Muscle layer of colon (tissue), 2 donors: Measurements from ENCODE around the gene CAPN7.
"Not testable (repeated sequence)": the region's sequence is repeated elsewhere in the genome, so short reads cannot be mapped to it uniquely, and the experiment has no call there.

Experiments
- H3K27ac ChIP-seq: one replicate; pipeline ENCODE4 v1.7.0; 2013; ENCODE audit warnings: low read depth, mild to moderate bottlenecking, low read length, moderate library complexity
- H3K27me3 ChIP-seq, 2 donors: one replicate each; pipeline ENCODE4 v1.7.0; 2013; ENCODE audit warnings: low read length in 2 of 2, mild to moderate bottlenecking in 2 of 2; ENCODE audit not compliant: insufficient read depth in 2 of 2, control insufficient read depth in 1 of 2
- H3K36me3 ChIP-seq: one replicate; pipeline ENCODE4 v1.7.0; 2013; ENCODE audit warnings: mild to moderate bottlenecking, low read length; ENCODE audit not compliant: insufficient read depth
- H3K4me1 ChIP-seq: one replicate; pipeline ENCODE4 v1.7.0; 2013; ENCODE audit warnings: mild to moderate bottlenecking, low read length; ENCODE audit not compliant: insufficient read depth
- H3K4me3 ChIP-seq, 2 donors: one replicate each; pipeline ENCODE4 v1.7.0; 2013; ENCODE audit warnings: low read length in 2 of 2, low read depth in 1 of 2, mild to moderate bottlenecking in 1 of 2, moderate library complexity in 1 of 2
- H3K9ac ChIP-seq: one replicate; pipeline ENCODE4 v1.7.0; 2013; ENCODE audit warnings: low read length
- H3K9me3 ChIP-seq: one replicate; pipeline ENCODE4 v1.7.0; 2013; ENCODE audit warnings: mild to moderate bottlenecking, low read length
- donor health status: abdominal sarcoma.
- donor health status: Adenocarcinoma of cecum.

The CAPN7 gene

DNA sequence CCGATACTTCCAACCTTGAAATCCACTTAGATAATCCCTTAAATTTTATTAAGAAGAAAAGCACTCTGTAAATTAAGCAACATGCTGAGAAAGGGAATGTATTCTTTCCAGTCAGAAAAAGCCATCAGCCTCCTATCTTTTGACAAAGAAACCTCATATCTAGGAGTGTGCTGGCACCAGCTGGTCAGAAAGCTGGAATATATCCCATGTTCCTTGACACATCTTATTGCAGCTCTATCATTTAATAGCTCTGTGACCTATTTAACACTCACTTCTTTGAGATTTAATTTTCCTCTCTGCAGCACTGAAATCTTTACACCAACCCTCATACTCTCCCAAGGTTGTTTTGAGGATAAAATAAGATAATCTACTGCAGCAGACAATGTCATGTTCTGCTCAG, 30.4 kb upstream of the CAPN7 start:
- no peak overlapping the region for H3K27ac ChIP-seq
- H3K36me3 ChIP-seq, result no peaks in the 10 kb centered on the region
- H3K4me3 ChIP-seq, result no peak overlapping the region
- no peak overlapping the region for H3K9ac ChIP-seq
- no peaks in the 10 kb centered on the region for H3K27me3 ChIP-seq
- no peaks in the 10 kb centered on the region for H3K9me3 ChIP-seq
- peaks cover under 1% of the 10 kb centered on the region for H3K4me1 ChIP-seq

GRCh38 chr3:15180042-15180611, 25.9 kb upstream of the CAPN7 start:
- Histone ChIP-seq H3K36me3 (no peaks in the 10 kb centered on the region), H3K27ac (no peak overlapping the region), H3K27me3 (no peaks in the 10 kb centered on the region), H3K4me3 (no peak overlapping the region), H3K9me3 (no peaks in the 10 kb centered on the region), H3K4me1 (peaks cover 6% of the 10 kb centered on the region), H3K9ac (no peak overlapping the region)

- H3K36me3 ChIP-seq, result no peaks in the 10 kb centered on the region
- H3K4me3 ChIP-seq, result no peak overlapping the region
- H3K27ac ChIP-seq, result no peak overlapping the region
- H3K9ac ChIP-seq, result no peak overlapping the region
- H3K9me3 ChIP-seq, result no peaks in the 10 kb centered on the region
- H3K27me3 ChIP-seq, result no peaks in the 10 kb centered on the region
- H3K4me1 ChIP-seq, result peaks cover 6% of the 10 kb centered on the region
Measured at GRCh38 chr3:15181511-15181910, 24.5 kb upstream of the CAPN7 start.

DNA sequence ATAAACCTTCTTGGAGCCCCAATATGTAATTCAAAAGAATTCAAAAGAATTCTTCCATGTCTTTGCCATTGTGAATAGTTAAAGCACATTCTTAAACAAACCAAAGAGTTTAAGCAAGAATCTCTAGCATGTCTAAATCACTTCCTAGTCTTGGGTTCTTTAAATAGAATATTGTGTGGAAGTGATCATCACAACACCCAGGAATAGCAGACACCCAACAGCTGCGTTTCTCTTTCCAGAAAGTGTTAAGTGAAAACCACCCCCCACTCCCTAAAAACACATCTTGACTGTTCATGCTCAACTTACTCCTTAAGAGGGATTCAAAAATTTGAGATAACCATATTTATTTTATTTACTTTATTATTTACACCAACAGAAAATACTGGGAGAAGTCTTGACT, 24.1 kb upstream of the CAPN7 start:
- no peaks in the 10 kb centered on the region for H3K36me3 ChIP-seq
- no peak overlapping the region for H3K9ac ChIP-seq
- H3K4me1 ChIP-seq, result peaks cover 6% of the 10 kb centered on the region
- H3K27ac ChIP-seq, result no peak overlapping the region
- no peaks in the 10 kb centered on the region for H3K27me3 ChIP-seq
- H3K4me3 ChIP-seq, result no peak overlapping the region
- H3K9me3 ChIP-seq, result no peaks in the 10 kb centered on the region

- no peak overlapping the region for H3K9ac ChIP-seq
- H3K4me1 ChIP-seq, result peaks cover 6% of the 10 kb centered on the region
- H3K4me3 ChIP-seq, result no peak overlapping the region
- H3K36me3 ChIP-seq, result no peaks in the 10 kb centered on the region
- no peak overlapping the region for H3K27ac ChIP-seq
- H3K27me3 ChIP-seq, result no peaks in the 10 kb centered on the region
- H3K9me3 ChIP-seq, result no peaks in the 10 kb centered on the region
Measured at GRCh38 chr3:15183011-15183410, 23.0 kb upstream of the CAPN7 start.

GRCh38 chr3:15185404-15185803, 20.6 kb upstream of the CAPN7 start:
- H3K36me3 ChIP-seq, result no peaks in the 10 kb centered on the region
- no peak overlapping the region for H3K27ac ChIP-seq
- peaks cover 6% of the 10 kb centered on the region for H3K4me1 ChIP-seq
- no peaks in the 10 kb centered on the region for H3K9me3 ChIP-seq
- H3K27me3 ChIP-seq, result no peaks in the 10 kb centered on the region
- H3K4me3 ChIP-seq, result no peak overlapping the region
- no peak overlapping the region for H3K9ac ChIP-seq

GRCh38 chr3:15186101-15186476, 20.0 kb upstream of the CAPN7 start:
- Histone ChIP-seq H3K27me3 (no peaks in the 10 kb centered on the region), H3K4me1 (peaks cover under 1% of the 10 kb centered on the region), H3K27ac (no peak overlapping the region), H3K4me3 (no peak overlapping the region), H3K36me3 (no peaks in the 10 kb centered on the region), H3K9ac (no peak overlapping the region), H3K9me3 (no peaks in the 10 kb centered on the region)

- not testable (repeated sequence) for H3K9me3 ChIP-seq, H3K36me3 ChIP-seq, H3K4me3 ChIP-seq, H3K27me3 ChIP-seq, H3K4me1 ChIP-seq, H3K9ac ChIP-seq, H3K27ac ChIP-seq
Measured at GRCh38 chr3:15186477-15187164, 19.4 kb upstream of the CAPN7 start.

GRCh38 chr3:15197340-15198029, 8.6 kb upstream of the CAPN7 start:
- Histone ChIP-seq H3K27me3 (no peaks in the 10 kb centered on the region), H3K27ac (no peak overlapping the region), H3K9ac (no peak overlapping the region), H3K36me3 (no peaks in the 10 kb centered on the region), H3K4me1 (no peaks in the 10 kb centered on the region), H3K4me3 (no peak overlapping the region), H3K9me3 (no peaks in the 10 kb centered on the region)

- no peaks in the 10 kb centered on the region for H3K27me3 ChIP-seq
- H3K36me3 ChIP-seq, result no peaks in the 10 kb centered on the region
- no peaks in the 10 kb centered on the region for H3K9me3 ChIP-seq
- H3K4me1 ChIP-seq, result no peaks in the 10 kb centered on the region
- H3K4me3 ChIP-seq, result no peak overlapping the region
- no peak overlapping the region for H3K9ac ChIP-seq
- H3K27ac ChIP-seq, result no peak overlapping the region
Measured at GRCh38 chr3:15198686-15199085, 7.4 kb upstream of the CAPN7 start.

DNA sequence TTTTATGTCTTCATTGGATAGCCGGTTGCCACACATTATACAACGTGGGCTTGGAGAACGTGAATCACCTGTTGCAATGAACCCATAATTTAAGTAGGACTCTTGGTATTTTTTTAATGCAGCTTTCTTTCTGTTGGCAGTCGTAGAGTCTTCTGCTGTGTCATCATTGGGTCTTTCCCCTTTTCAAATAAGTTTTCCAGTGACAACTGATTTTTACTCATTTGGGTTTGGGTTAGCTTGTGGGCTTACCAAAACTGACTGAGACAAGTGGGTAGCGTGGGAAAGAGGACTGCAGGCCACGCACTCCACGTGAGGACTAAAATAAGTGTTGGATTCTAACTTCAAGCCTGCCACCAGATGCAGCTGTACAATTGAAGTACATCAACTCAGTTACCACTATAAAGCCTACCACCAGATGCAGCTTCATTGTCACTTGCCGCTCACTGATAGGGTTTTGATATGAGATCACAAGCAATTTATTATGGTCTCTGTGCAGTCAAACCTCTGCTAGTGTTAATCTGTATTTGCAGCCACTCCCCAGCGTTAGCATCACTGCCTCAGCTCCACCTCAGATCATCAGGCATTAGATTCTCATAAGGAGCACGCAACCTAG, 6.4 kb upstream of the CAPN7 start:
- H3K4me1 ChIP-seq, result no peaks in the 10 kb centered on the region
- H3K27ac ChIP-seq, result no peak overlapping the region
- no peaks in the 10 kb centered on the region for H3K36me3 ChIP-seq
- no peak overlapping the region for H3K9ac ChIP-seq
- H3K27me3 ChIP-seq, result no peaks in the 10 kb centered on the region
- H3K9me3 ChIP-seq, result no peaks in the 10 kb centered on the region
- no peak overlapping the region for H3K4me3 ChIP-seq
